Measurements from ENCODE around the gene RYR3. TPM values are rescaled to one million over a fixed set of nuclear protein-coding genes. Genes with fewer than 3 reads are reported as not detected.

Gene RYR3
- total RNA-seq, 2 donors from 2014 or later, result not detected

- H3K9me3 Mint-ChIP-seq, result no peaks in the 10 kb centered on the region
- H3K27ac Mint-ChIP-seq, result no peak overlapping the region
- H3K36me3 Mint-ChIP-seq, result no peaks in the 10 kb centered on the region
- ATAC-seq, result no peak
- DNase-seq (ENCODE audit: low spot score in 2 of 2), result no peak
Measured at GRCh38 chr15:33612721-33613304, 302.0 kb downstream of the RYR3 start.

GRCh38 chr15:33616475-33616874 lies 305.7 kb downstream of the RYR3 start:
- ATAC-seq (no peak), DNase-seq (ENCODE audit: low spot score in 2 of 2) (no peak)
- no peaks in the 10 kb centered on the region for H3K9me3 Mint-ChIP-seq
- no peak overlapping the region for H3K27ac Mint-ChIP-seq
- no peaks in the 10 kb centered on the region for H3K36me3 Mint-ChIP-seq

GRCh38 chr15:33618350-33618749 lies 307.6 kb downstream of the RYR3 start:
- ATAC-seq, result no peak
- no peak for DNase-seq (ENCODE audit: low spot score in 2 of 2)
- no peak overlapping the region for H3K27ac Mint-ChIP-seq
- no peaks in the 10 kb centered on the region for H3K9me3 Mint-ChIP-seq
- no peaks in the 10 kb centered on the region for H3K36me3 Mint-ChIP-seq

GRCh38 chr15:33621141-33621540 lies 310.4 kb downstream of the RYR3 start:
- H3K27ac Mint-ChIP-seq, result no peak overlapping the region
- no peak for ATAC-seq
- H3K36me3 Mint-ChIP-seq, result no peaks in the 10 kb centered on the region
- H3K9me3 Mint-ChIP-seq, result no peaks in the 10 kb centered on the region
- no peak for DNase-seq (ENCODE audit: low spot score in 2 of 2)

- no peaks in the 10 kb centered on the region for H3K36me3 Mint-ChIP-seq
- DNase-seq (ENCODE audit: low spot score in 2 of 2) (no peak), ATAC-seq (no peak)
- peaks cover 4 to 5% of the 10 kb centered on the region in 2 donors for H3K9me3 Mint-ChIP-seq
- no peak overlapping the region for H3K27ac Mint-ChIP-seq
Measured at GRCh38 chr15:33623010-33623409, 312.2 kb downstream of the RYR3 start.

- H3K27ac Mint-ChIP-seq, result no peak overlapping the region
- no peaks in the 10 kb centered on the region for H3K36me3 Mint-ChIP-seq
- no peak for ATAC-seq
- H3K9me3 Mint-ChIP-seq, result peaks cover 4 to 5% of the 10 kb centered on the region in 2 donors
- DNase-seq (ENCODE audit: low spot score in 2 of 2), result no peak
Measured at GRCh38 chr15:33624439-33624838, 313.7 kb downstream of the RYR3 start.

GRCh38 chr15:33629647-33630046 lies 318.9 kb downstream of the RYR3 start:
- no peaks in the 10 kb centered on the region for H3K36me3 Mint-ChIP-seq
- ATAC-seq (no peak), DNase-seq (ENCODE audit: low spot score in 2 of 2) (no peak)
- H3K27ac Mint-ChIP-seq, result no peak overlapping the region
- H3K9me3 Mint-ChIP-seq, result peaks cover 4 to 5% of the 10 kb centered on the region in 2 donors

GRCh38 chr15:33636234-33636633 lies 325.5 kb downstream of the RYR3 start:
- no peaks in the 10 kb centered on the region for H3K36me3 Mint-ChIP-seq
- no peak for ATAC-seq

GRCh38 chr15:33636958-33637357 lies 326.2 kb downstream of the RYR3 start:
- Mint-ChIP-seq H3K9me3 (peaks cover 0 to 6% of the 10 kb centered on the region in 2 donors), H3K36me3 (no peaks in the 10 kb centered on the region), H3K27ac (no peak overlapping the region)
- DNase-seq (ENCODE audit: low spot score in 2 of 2) (no peak), ATAC-seq (no peak)

More at GRCh38 chr15:33636234-33636633, 325.5 kb downstream of the RYR3 start:
- H3K27ac Mint-ChIP-seq, result no peak overlapping the region
- peaks cover 0 to 6% of the 10 kb centered on the region in 2 donors for H3K9me3 Mint-ChIP-seq
- no peak for DNase-seq (ENCODE audit: low spot score in 2 of 2)

- H3K9me3 Mint-ChIP-seq, result peaks cover 0 to 6% of the 10 kb centered on the region in 2 donors
- ATAC-seq (no peak), DNase-seq (ENCODE audit: low spot score in 2 of 2) (no peak)
- H3K36me3 Mint-ChIP-seq, result no peaks in the 10 kb centered on the region
- no peak overlapping the region for H3K27ac Mint-ChIP-seq
Measured at GRCh38 chr15:33638453-33638852, 327.7 kb downstream of the RYR3 start.

GRCh38 chr15:33639051-33639450 lies 328.3 kb downstream of the RYR3 start:
- Mint-ChIP-seq H3K36me3 (no peaks in the 10 kb centered on the region), H3K27ac (no peak overlapping the region), H3K9me3 (peaks cover 0 to 6% of the 10 kb centered on the region in 2 donors)
- ATAC-seq, result no peak
- DNase-seq (ENCODE audit: low spot score in 2 of 2), result no peak

GRCh38 chr15:33639456-33639855 lies 328.7 kb downstream of the RYR3 start:
- H3K9me3 Mint-ChIP-seq, result peaks cover 0 to 6% of the 10 kb centered on the region in 2 donors
- DNase-seq (ENCODE audit: low spot score in 2 of 2) (no peak), ATAC-seq (no peak)
- H3K36me3 Mint-ChIP-seq, result no peaks in the 10 kb centered on the region
- no peak overlapping the region for H3K27ac Mint-ChIP-seq

- Mint-ChIP-seq H3K27ac (no peak overlapping the region), H3K9me3 (peaks cover 0 to 6% of the 10 kb centered on the region in 2 donors), H3K36me3 (no peaks in the 10 kb centered on the region)
- ATAC-seq, result no peak
- no peak for DNase-seq (ENCODE audit: low spot score in 2 of 2)
Measured at GRCh38 chr15:33639978-33640377, 329.2 kb downstream of the RYR3 start.

GRCh38 chr15:33641069-33641468 lies 330.3 kb downstream of the RYR3 start:
- Mint-ChIP-seq H3K36me3 (no peaks in the 10 kb centered on the region), H3K9me3 (no peaks in the 10 kb centered on the region), H3K27ac (no peak overlapping the region)
- DNase-seq (ENCODE audit: low spot score in 2 of 2) (no peak), ATAC-seq (no peak)

GRCh38 chr15:33644304-33644703 lies 333.5 kb downstream of the RYR3 start:
- no peak overlapping the region for H3K27ac Mint-ChIP-seq
- DNase-seq (ENCODE audit: low spot score in 2 of 2), result no peak
- H3K9me3 Mint-ChIP-seq, result no peaks in the 10 kb centered on the region
- no peaks in the 10 kb centered on the region for H3K36me3 Mint-ChIP-seq
- no peak for ATAC-seq

GRCh38 chr15:33646744-33647143 lies 336.0 kb downstream of the RYR3 start:
- no peaks in the 10 kb centered on the region for H3K9me3 Mint-ChIP-seq
- no peak overlapping the region for H3K27ac Mint-ChIP-seq
- no peak for ATAC-seq
- DNase-seq (ENCODE audit: low spot score in 2 of 2), result no peak
- H3K36me3 Mint-ChIP-seq, result no peaks in the 10 kb centered on the region

GRCh38 chr15:33649217-33649933 lies 338.6 kb downstream of the RYR3 start:
- Mint-ChIP-seq H3K9me3 (no peaks in the 10 kb centered on the region), H3K36me3 (no peaks in the 10 kb centered on the region), H3K27ac (peak overlapping the region; percentile 52 to 86)
- peak; percentile 59 to 81 for ATAC-seq
- DNase-seq (ENCODE audit: low spot score in 2 of 2), result peak in 1 of 2 donors; percentile 6

- no peaks in the 10 kb centered on the region for H3K36me3 Mint-ChIP-seq
- no peak for ATAC-seq
- no peaks in the 10 kb centered on the region for H3K9me3 Mint-ChIP-seq
- no peak overlapping the region for H3K27ac Mint-ChIP-seq
- DNase-seq (ENCODE audit: low spot score in 2 of 2), result no peak
Measured at GRCh38 chr15:33654860-33655259, 344.1 kb downstream of the RYR3 start.
